ENCODE results near the gene MSS51. TPM values are rescaled to one million over a fixed set of nuclear protein-coding genes. Genes with fewer than 3 reads are reported as not detected.

The MSS51 gene
- total RNA-seq, 1 donor from 2014 or later: 3.3 TPM

Other genes starting within 250 kb of the MSS51 start
- 59.7 and 60.2 TPM in 2 replicates for gene DNAJC9, start 186.3 kb downstream of the MSS51 start, total RNA-seq
- gene MRPS16, start 180.9 kb downstream of the MSS51 start, total RNA-seq: 105 and 107 TPM in 2 replicates
- 0.20 and 0.25 TPM in 2 replicates for gene CFAP70, start 74.7 kb downstream of the MSS51 start, total RNA-seq
- 115 and 117 TPM in 2 replicates for gene ANXA7, start 19.5 kb downstream of the MSS51 start, total RNA-seq
- gene PPP3CB, start 62.5 kb upstream of the MSS51 start, total RNA-seq: 47.3 and 49.7 TPM in 2 replicates
- gene USP54, start 157.8 kb upstream of the MSS51 start, total RNA-seq: 2.5 and 3.3 TPM in 2 replicates
- not detected in 2 replicates for gene MYOZ1, start 207.9 kb upstream of the MSS51 start, total RNA-seq
- gene SYNPO2L, start 222.5 kb upstream of the MSS51 start, total RNA-seq: 0.09 TPM in 1 of 2 replicates, not detected in the other